GM19043 (cell line): ENCODE measurements around the gene DNASE2B.
"Not testable (repeated sequence)": the region's sequence is repeated elsewhere in the genome, so short reads cannot be mapped to it uniquely, and the experiment has no call there.

ENCODE experiments used
- ATAC-seq: cut with Tn5 transposase; IDR thresholded peaks from one replicate; pipeline ENCODE4 v1.9.1; 2021; ENCODE audit warnings: low read depth; ENCODE audit not compliant: unreplicated experiment

Gene DNASE2B

GRCh38 chr1:84442747-84443646, 44.7 kb downstream of the DNASE2B start:
- ATAC-seq = not testable (repeated sequence)

DNA sequence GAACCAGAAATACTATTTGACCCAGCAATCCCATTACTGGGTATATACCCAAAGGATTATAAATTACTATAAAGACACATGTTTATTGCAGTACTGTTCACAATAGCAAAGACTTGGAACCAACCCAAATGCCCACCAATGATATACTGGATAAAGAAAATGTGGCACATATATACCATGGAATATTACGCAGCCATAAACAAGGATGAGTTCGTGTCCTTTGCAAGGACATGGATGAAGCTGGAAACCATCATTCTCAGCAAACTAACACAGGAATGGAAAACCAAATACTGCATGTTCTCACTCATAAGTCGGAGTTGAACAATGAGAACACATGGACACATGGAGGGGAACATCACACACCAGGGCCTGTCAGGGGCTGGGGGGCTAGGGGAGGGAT, 50.4 kb downstream of the DNASE2B start:
- ATAC-seq = not testable (repeated sequence)

DNA sequence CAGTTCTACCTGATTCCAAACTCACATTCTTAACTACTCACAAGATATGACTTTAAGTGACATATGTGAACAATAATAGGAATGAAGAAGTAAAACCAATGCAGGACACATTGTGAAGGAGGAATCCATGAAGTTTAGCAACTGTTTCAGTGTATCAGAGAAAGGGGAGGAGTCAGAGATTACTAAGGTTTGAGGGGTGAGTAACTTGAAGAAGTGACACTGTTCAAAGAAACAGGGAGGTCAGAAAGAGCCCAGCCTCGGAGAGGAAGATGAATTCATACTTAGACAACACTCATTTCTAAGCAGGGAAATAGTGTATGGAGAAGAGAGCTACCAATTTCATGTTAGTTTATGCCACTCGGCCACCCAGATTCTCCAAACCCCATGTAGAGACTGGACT, 52.6 kb downstream of the DNASE2B start:
- ATAC-seq = no peak

GRCh38 chr1:84452436-84452835, 54.2 kb downstream of the DNASE2B start:
- ATAC-seq = no peak

- no peak for ATAC-seq
These were observed 63.8 kb downstream of the DNASE2B start for GRCh38 chr1:84462118-84462517.
